RWPE1 (cell line): ENCODE measurements around the gene SCLY.

Source experiments
- CTCF ChIA-PET: fragments of 350-600 bp; sonication (Branson Sonifier 250); formaldehyde crosslinking; extraction: SDS; loops from one replicate; lab custom pipeline; 2021; lab: Yijun Ruan, JAX
- POLR2A ChIA-PET: fragments of 400-600 bp; formaldehyde crosslinking; extraction: SDS; loops from one replicate; lab custom pipeline; 2020; ENCODE audit warnings: antibody characterized with exemption; ENCODE audit not compliant: low non-redundant PET; lab: Yijun Ruan, JAX
- DNase-seq: peaks from one replicate; pipeline ENCODE4 v3.0.0; 2012; ENCODE audit warnings: low spot score
- H3K27ac ChIP-seq: fragments of 450-650 bp; 2 replicates; pipeline ENCODE4 v1.5.1; 2017
- TF ChIP-seq, protein P1 (sequence below): fragments of 450-650 bp; conservative IDR thresholded peaks from 2 replicates; pipeline ENCODE4 v1.5.1; 2017; ENCODE audit warnings: low read depth, mild to moderate bottlenecking

SCLY gene

DNA sequence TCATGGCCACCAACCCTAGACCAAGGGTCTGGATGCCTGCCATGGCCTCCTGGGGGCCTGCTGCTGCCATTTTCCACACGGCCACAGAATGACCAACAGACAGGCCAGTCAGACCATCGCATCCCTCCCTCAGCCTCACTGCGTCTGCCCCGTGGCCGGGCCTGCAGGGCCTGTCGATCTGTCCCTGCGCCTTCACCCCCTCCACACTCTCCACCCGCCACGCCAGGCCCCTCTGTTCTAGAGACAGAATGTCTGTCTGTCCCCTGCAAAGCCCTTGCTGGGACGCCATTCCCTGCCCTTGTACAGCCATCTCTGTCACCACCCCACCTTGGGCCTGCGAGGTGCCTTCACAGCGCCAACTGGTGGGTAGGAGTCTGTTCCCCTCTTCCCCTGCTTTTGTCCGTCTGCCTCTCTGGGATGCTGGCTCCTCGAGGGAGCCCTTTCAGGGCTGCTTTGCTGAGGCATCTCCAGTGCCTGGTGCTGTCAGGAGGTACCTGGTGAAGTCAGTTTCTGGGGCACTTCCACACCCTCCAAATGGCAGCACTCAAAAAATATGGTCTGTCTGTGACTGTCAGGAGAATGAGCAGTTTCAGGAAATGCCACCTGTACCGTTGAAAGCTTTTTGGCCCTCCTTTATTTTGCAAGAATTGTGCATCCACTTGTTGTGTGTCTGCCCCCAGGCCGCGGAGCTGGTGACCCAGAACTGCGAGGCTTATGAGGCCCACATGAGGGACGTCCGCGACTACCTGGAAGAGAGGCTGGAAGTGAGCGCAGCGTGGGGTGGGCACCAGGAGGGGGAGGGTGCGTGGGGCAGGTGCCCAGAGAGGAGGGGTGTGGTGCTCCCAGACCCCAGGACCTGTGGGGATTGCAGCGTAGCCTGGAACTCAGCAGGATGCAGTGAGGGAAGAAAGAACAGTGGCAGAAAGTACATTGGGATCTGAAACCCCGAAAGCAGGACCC lies 32.7 kb downstream of the SCLY start:
- no peak overlapping the region for H3K27ac ChIP-seq
- CTCF ChIA-PET = no interaction called here
- TF ChIP-seq, protein P1, sequence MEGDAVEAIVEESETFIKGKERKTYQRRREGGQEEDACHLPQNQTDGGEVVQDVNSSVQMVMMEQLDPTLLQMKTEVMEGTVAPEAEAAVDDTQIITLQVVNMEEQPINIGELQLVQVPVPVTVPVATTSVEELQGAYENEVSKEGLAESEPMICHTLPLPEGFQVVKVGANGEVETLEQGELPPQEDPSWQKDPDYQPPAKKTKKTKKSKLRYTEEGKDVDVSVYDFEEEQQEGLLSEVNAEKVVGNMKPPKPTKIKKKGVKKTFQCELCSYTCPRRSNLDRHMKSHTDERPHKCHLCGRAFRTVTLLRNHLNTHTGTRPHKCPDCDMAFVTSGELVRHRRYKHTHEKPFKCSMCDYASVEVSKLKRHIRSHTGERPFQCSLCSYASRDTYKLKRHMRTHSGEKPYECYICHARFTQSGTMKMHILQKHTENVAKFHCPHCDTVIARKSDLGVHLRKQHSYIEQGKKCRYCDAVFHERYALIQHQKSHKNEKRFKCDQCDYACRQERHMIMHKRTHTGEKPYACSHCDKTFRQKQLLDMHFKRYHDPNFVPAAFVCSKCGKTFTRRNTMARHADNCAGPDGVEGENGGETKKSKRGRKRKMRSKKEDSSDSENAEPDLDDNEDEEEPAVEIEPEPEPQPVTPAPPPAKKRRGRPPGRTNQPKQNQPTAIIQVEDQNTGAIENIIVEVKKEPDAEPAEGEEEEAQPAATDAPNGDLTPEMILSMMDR = no peak
- no peak for DNase-seq
- POLR2A ChIA-PET = no interaction called here

DNA sequence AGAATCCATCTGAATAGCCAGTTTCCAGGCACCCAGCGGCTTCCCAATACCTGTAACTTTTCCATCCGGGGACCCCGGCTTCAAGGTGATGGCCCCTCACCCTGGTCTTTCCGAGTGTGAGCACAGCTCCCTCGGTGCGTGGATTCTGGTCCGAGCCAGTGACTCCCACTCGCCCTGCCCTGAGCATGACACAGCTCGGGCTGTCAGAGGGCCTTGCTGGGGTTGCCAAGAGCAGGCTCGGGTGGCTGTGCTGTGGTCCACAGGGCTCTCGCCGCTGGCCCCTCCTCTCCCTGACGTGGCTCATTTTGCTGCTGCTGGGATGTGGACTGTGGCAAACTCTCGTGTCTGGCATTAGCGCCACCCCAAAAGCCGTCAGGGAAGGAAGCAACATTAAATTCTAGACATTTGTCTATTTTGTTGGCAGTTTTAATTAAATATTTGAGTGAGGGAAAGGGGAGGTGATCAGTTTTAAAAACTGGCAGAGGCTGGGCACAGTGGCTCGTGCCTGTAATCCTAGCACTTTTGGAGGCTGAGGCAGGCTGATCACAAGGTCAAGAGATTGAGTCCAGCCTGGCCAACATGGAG lies 33.7 kb downstream of the SCLY start:
- TF ChIP-seq, protein P1 = no peak
- DNase-seq = no peak
- POLR2A ChIA-PET = no interaction called here
- H3K27ac ChIP-seq = no peak overlapping the region
- CTCF ChIA-PET = no interaction called here

DNA sequence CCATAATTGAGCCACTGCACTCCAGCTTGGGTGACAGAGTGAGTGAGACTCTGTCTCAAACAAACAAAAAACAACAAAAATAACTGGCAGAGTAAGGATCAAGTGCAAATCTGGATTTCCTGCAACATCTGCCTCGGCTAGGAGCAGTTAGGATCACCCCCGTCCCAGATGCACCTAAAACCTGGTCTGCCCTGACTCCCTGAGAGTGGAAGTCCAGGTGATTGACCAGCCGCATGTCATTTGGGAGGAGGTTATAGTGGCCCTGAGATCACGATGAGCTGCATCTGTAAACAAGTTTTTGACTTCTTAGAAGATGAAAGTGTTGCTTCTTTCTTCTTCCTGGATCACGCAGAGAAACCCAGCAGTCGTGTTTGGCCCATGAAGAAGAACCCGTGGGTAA lies 34.3 kb downstream of the SCLY start:
- CTCF ChIA-PET = no interaction called here
- no peak overlapping the region for H3K27ac ChIP-seq
- TF ChIP-seq, protein P1 = no peak
- DNase-seq = no peak
- POLR2A ChIA-PET = no interaction called here

DNA sequence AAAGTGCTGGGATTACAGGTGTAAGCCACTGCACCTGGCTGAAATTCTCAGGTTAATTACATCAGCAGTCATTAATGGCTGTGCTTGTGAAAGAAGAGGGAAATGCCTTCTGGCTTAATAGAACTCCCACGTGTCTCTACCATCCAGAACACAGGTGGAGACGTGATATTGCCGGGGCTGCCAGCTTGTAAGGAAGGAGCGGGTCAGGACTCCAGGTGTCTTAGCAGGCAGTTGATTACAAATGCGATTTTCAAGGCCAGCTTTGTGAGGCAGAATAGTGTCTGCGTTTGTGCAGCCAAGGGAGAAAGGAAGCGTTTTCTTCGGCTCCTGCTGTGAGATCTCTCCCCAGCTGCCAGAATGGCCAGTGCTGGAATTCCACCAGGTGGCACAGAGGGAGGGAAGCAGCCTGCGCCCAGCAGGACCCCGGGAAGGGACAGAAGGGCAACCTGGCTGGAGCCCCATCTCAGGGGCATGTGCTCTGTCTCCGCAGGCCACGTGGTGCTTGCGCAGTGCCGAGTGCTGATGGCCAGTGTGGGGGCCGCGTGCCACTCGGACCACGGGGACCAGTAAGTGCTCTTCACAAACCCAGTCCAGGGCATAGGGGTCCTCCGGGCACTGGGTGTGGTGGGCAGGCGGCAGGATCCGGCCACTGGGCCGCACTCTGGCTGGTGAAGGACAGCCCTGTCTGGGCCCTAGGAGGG lies 35.7 kb downstream of the SCLY start:
- POLR2A ChIA-PET = no interaction called here
- no peak overlapping the region for H3K27ac ChIP-seq
- no peak for DNase-seq
- TF ChIP-seq, protein P1 = no peak
- CTCF ChIA-PET = no interaction called here

DNA sequence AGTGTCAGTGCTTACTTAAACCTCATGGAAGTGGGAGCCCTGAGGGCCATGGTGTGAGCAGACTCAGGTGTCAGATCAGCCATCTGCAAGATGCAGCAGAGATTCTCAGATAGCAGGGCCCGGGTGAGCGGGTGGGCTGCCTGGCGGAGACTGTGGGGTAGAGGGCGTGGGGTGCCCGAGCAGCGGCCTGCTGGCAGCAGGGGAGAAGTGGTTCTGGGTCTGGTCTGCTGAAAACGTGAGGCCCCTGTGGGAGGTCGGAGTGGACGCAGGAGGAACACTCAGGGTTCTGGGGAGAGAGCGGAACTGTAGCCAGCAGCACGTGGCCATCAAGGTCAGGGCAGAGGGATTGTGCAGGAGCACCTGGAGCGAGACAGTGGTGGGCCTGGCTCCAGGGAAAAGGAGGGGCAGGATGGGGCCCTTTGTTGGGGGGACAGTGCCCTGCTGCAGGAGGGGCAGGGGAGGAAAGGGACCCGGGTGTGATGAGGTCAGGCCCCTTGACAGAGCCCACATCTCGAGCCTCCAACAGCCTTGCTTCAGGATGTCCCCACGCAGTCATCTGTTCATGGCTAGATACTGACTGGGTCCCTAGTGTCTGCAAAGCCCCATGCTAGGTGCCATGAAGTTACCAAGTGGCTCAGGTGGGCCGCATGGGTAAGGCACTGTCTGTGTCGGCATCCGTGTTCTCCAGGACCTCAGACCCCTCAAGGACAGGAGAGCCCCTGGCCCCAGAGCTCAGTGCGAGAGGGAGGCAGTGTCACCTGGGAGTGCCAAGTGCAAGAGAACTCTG lies 36.6 kb downstream of the SCLY start:
- POLR2A ChIA-PET = no interaction called here
- H3K27ac ChIP-seq = peak overlapping the region; percentile 7; the same call in 1 of the 2 replicates
- TF ChIP-seq, protein P1 = no peak
- DNase-seq = no peak
- CTCF ChIA-PET = interaction anchor here (1.2 kb wide), 1 partner anchor 239 kb away, joined by 4 read pairs; no protein-coding TSS in a partner anchor
